Panc1 (cell line): ENCODE measurements around the gene MYRIP. TPM values are rescaled to one million over a fixed set of nuclear protein-coding genes. Genes with fewer than 3 reads are reported as not detected.

Source experiments
- ATAC-seq: fragments of 200-7000 bp; cut with Tn5 transposase; 2 replicates; pipeline ENCODE4 v1.9.1; 2020; ENCODE audit warnings: mild to moderate bottlenecking, moderate library complexity
- BruUV-seq: library from RNA; stranded (reverse); fragments of 400-500 nt; replicated peaks from 2 replicates; lab custom pipeline; 2021; lab: Mats Ljungman, UMichigan
- CTCF ChIA-PET: fragments of 300-600 bp; sonication (Branson Sonifier 250); formaldehyde crosslinking; loops from one replicate; lab custom pipeline; 2022; ENCODE audit warnings: antibody characterized with exemption; lab: Charles Lee
- POLR2A ChIA-PET: fragments of 300-600 bp; sonication (Branson Sonifier 250); formaldehyde crosslinking; loops from one replicate; lab custom pipeline; 2022; ENCODE audit warnings: antibody characterized with exemption; lab: Charles Lee
- DNase-seq: peaks from one replicate; pipeline ENCODE4 v3.0.0-alpha.2; 2010; ENCODE audit warnings: low read depth, low spot score
- H3K27ac ChIP-seq: 2 replicates; pipeline ENCODE4 v1.5.1; 2011; ENCODE audit warnings: mild to moderate bottlenecking, low read length, inconsistent platforms
- H3K27me3 ChIP-seq: fragments of 200-500 bp; sonication (Bioruptor generic); 2 replicates; pipeline ENCODE4 v1.6.0; 2014; ENCODE audit warnings: low read length, inconsistent platforms; ENCODE audit not compliant: control insufficient read depth, insufficient read depth
- H3K36me3 ChIP-seq: fragments of 200-500 bp; sonication (Bioruptor generic); 2 replicates; pipeline ENCODE4 v1.5.1; 2014; ENCODE audit warnings: inconsistent platforms, mild to moderate bottlenecking, low read length, moderate library complexity; ENCODE audit not compliant: control insufficient read depth, insufficient read depth
- H3K4me1 ChIP-seq: 2 replicates; pipeline ENCODE4 v1.5.1; 2011; ENCODE audit warnings: inconsistent platforms, mild to moderate bottlenecking, low read length, moderate library complexity; ENCODE audit not compliant: control insufficient read depth, insufficient read depth
- H3K4me3 ChIP-seq, 2 experiments: 2 replicates each; pipeline ENCODE4 v1.5.1; 2011 to 2012; ENCODE audit warnings: low read depth in 2 of 2, low read length in 2 of 2, mild to moderate bottlenecking in 2 of 2, inconsistent platforms in 1 of 2, moderate library complexity in 1 of 2
- H3K9me3 ChIP-seq: fragments of 200-500 bp; sonication (Bioruptor generic); 2 replicates; pipeline ENCODE4 v1.5.1; 2014; ENCODE audit warnings: low read depth, mild to moderate bottlenecking, inconsistent platforms, low read length, moderate library complexity; ENCODE audit not compliant: control insufficient read depth, insufficient read depth
- CTCF ChIP-seq: fragments of 450-650 bp; IDR thresholded peaks from 2 replicates; pipeline ENCODE4 v1.5.1; 2017; ENCODE audit warnings: mild to moderate bottlenecking
- POLR2AphosphoS5 ChIP-seq: IDR thresholded peaks from 2 replicates; pipeline ENCODE4 v1.6.1; 2012; ENCODE audit warnings: mild to moderate bottlenecking, low read depth, low read length, moderate library complexity
- REST ChIP-seq, 2 experiments: IDR thresholded peaks; 2 replicates each; pipeline ENCODE4 v1.6.1; 2011 to 2012; ENCODE audit warnings: low read depth in 2 of 2, control low read depth in 1 of 2, low read length in 1 of 2, mild to moderate bottlenecking in 1 of 2, moderate library complexity in 1 of 2; ENCODE audit not compliant: insufficient read depth in 1 of 2
- SIN3A ChIP-seq: IDR thresholded peaks from 2 replicates; pipeline ENCODE4 v1.6.1; 2012; ENCODE audit warnings: low read depth, mild to moderate bottlenecking, low read length, moderate library complexity, borderline replicate concordance; ENCODE audit not compliant: insufficient read depth
- TCF7L2 ChIP-seq: IDR thresholded peaks from 2 replicates; pipeline ENCODE4 v1.6.1; 2011; ENCODE audit warnings: mild to moderate bottlenecking, low read depth, low read length, inconsistent platforms
- in situ Hi-C: cut with HindIII; loops from 2 replicates; pipeline ENCODE4 v1.10.0; 2016; ENCODE audit warnings: low sequenced_read_pairs, low pct_unique_long_range_greater_than_20kb
- intact Hi-C: fragments of 100-400 bp; cut with micrococcal nuclease; formaldehyde crosslinking; loops from one replicate; pipeline ENCODE4 v1.10.0; 2022; ENCODE audit not compliant: unreplicated experiment
- total RNA-seq: library from RNA; stranded (reverse); gene quantifications from one replicate; pipeline ENCODE4 v1.2.1, GENCODE V29; 2021; ENCODE audit not compliant: unreplicated experiment

MYRIP gene
- total RNA-seq, 1 experiment from 2014 or later, result 0.59 TPM

GRCh38 chr3:40287248-40287647 is 477.8 kb downstream of the MYRIP start:
- H3K36me3 ChIP-seq, result no peaks in the 10 kb centered on the region
- intact Hi-C loops, result no loop called here
- H3K4me1 ChIP-seq, result no peaks in the 10 kb centered on the region
- H3K27me3 ChIP-seq, result no peaks in the 10 kb centered on the region
- ChIA-PET POLR2A (no interaction called here), CTCF (no interaction called here)
- ATAC-seq (no peak), DNase-seq (no peak)
- no peaks in the 10 kb centered on the region for H3K9me3 ChIP-seq
- no peak overlapping the region for H3K4me3 ChIP-seq
- no TSS peak for BruUV-seq
- in situ Hi-C loops, result no loop called here
- no peak overlapping the region for H3K27ac ChIP-seq
- TF ChIP-seq CTCF (no peak), REST (IDR thresholded peaks at IDR 0.05; ENCODE audit: insufficient read depth in 1 of 2, low read depth in 2 of 2, low read length in 1 of 2) (no peak), TCF7L2 (no peak), POLR2AphosphoS5 (no peak), SIN3A (no peak)

GRCh38 chr3:40290396-40290795 is 481.0 kb downstream of the MYRIP start:
- CTCF ChIA-PET, result no interaction called here
- POLR2A ChIA-PET, result interaction anchor here (0.6 kb wide), 1 partner anchor 25 kb away, joined by 9 read pairs; no protein-coding TSS in a partner anchor
- no peak for DNase-seq
- Histone ChIP-seq H3K9me3 (no peaks in the 10 kb centered on the region), H3K27me3 (no peaks in the 10 kb centered on the region), H3K4me1 (no peaks in the 10 kb centered on the region), H3K36me3 (no peaks in the 10 kb centered on the region), H3K27ac (no peak overlapping the region), H3K4me3 (no peak overlapping the region)
- intact Hi-C loops, result no loop called here
- TF ChIP-seq SIN3A (no peak), REST (IDR thresholded peaks at IDR 0.05; ENCODE audit: insufficient read depth in 1 of 2, low read depth in 2 of 2, low read length in 1 of 2) (no peak), TCF7L2 (no peak), POLR2AphosphoS5 (no peak), CTCF (no peak)
- in situ Hi-C loops, result no loop called here
- ATAC-seq, result no peak
- BruUV-seq, result no TSS peak
